Thyroid gland (tissue), 4 donors: Measurements from ENCODE around the gene PCDHGA9. TPM values are rescaled to one million over a fixed set of nuclear protein-coding genes. Genes with fewer than 3 reads are reported as not detected.

Experiments used
- DNase-seq, 2 donors: peaks; one replicate each; pipeline ENCODE4 v3.0.0-alpha.2; 2019
- H3K27ac ChIP-seq, 3 donors: fragments of 200-600 bp; sonication (generic); 1 replicate in 2 of 3; 2 replicates in 1 of 3; pipeline ENCODE4 v1.5.1; 2016 to 2019; ENCODE audit warnings: mild to moderate bottlenecking in 1 of 3, moderate library complexity in 1 of 3
- H3K27me3 ChIP-seq: fragments of 200-600 bp; sonication (generic); one replicate; pipeline ENCODE4 v1.5.1; 2019
- H3K36me3 ChIP-seq, 2 donors: fragments of 200-600 bp; sonication (generic); one replicate each; pipeline ENCODE4 v1.5.1; 2016 to 2019
- H3K4me1 ChIP-seq, 2 donors: fragments of 200-600 bp; sonication (generic); one replicate each; pipeline ENCODE4 v1.5.1; 2017 to 2019
- H3K4me3 ChIP-seq, 3 donors: fragments of 200-600 bp; sonication (generic); replicated peaks in 1 of 3; 1 replicate in 2 of 3; 2 replicates in 1 of 3; pipeline ENCODE4 v1.5.1; 2016; ENCODE audit warnings: mild to moderate bottlenecking in 1 of 3
- H3K9me3 ChIP-seq: fragments of 200-600 bp; sonication (generic); one replicate; pipeline ENCODE4 v1.5.1; 2017
- CTCF ChIP-seq, 6 experiments: fragments of 200-600 bp in 3 of 6; fragments of 450-650 bp in 3 of 6; sonication (generic) in 3 of 6; IDR thresholded peaks; one replicate each; pipeline ENCODE4 v1.5.1; 2016 to 2019; ENCODE audit warnings: antibody characterized with exemption in 6 of 6, mild to moderate bottlenecking in 2 of 6, inconsistent platforms in 1 of 6, moderate library complexity in 1 of 6
- POLR2A ChIP-seq, 2 donors: fragments of 450-650 bp; IDR thresholded peaks; one replicate each; pipeline ENCODE4 v1.6.1; 2017; ENCODE audit warnings: antibody characterized with exemption in 2 of 2, mild to moderate bottlenecking in 2 of 2, moderate library complexity in 1 of 2
- WGBS, 2 donors: methylation state at CpG; one replicate each; pipeline ENCODE4 v1.1.5; 2017; 5-methylcytosine and 5-hydroxymethylcytosine counted together
- intact Hi-C: fragments of 100-400 bp; cut with DNase I; formaldehyde crosslinking; loops from one replicate; pipeline ENCODE4 v1.15.1; 2023
- total RNA-seq, 4 donors: library from RNA; depleted of rRNA; stranded (reverse); fragments of >200 nt; gene quantifications; one replicate each; pipeline ENCODE4 v1.2.3, GENCODE V29; 2016

Gene PCDHGA9
- total RNA-seq, 4 donors from 2014 or later: 9.7 to 12.1 (median 11.0) TPM

- no peaks in the 10 kb centered on the region for H3K9me3 ChIP-seq
- TF ChIP-seq POLR2A (IDR thresholded peaks at IDR 0.05) (no peak), CTCF (IDR thresholded peaks at IDR 0.05) (no peak)
- DNase-seq: no peak
- no peaks in the 10 kb centered on the region for H3K27me3 ChIP-seq
- H3K27ac ChIP-seq: no peak overlapping the region
- intact Hi-C loops: loop anchor here (5.0 kb wide), 1 partner anchor 138 kb away; no protein-coding TSS in a partner anchor
- no peaks in the 10 kb centered on the region for H3K36me3 ChIP-seq
- no peak overlapping the region for H3K4me3 ChIP-seq
- H3K4me1 ChIP-seq: no peaks in the 10 kb centered on the region
- 28 to 35% methylated on average over 17 to 26 of the region's 74 CpGs for WGBS, 2 donors
These were observed 16.7 kb downstream of the PCDHGA9 start for GRCh38 chr5:141419074-141419880.

DNA sequence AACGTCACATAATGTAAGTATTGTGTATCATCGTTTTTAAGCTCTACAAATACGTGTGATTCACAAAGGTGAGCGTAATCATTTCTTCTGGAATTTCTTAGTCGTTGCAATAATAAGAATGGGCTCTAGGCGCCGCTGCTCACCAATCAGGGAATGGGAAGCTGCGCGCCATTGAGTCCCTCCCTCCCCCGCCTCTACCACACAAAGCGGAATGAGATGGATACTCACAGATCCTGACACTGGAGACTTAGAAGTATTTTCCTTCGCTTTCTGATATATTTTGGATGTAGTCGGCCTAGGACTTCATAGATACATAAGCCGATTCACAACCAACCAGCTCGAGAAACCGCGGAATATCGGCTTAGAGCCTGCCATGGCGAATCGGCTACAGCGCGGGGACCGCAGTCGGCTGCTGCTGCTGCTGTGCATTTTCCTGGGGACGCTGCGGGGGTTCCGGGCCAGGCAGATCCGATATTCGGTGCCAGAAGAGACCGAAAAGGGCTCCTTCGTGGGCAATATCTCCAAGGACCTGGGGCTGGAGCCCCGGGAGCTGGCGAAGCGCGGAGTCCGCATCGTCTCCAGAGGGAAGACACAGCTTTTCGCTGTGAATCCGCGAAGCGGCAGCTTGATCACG is 18.4 kb downstream of the PCDHGA9 start, which contains the start of gene PCDHGA11:
Gene PCDHGA11 (plus strand): TSS at position 197 of the 634 bp plus-strand sequence. CDS start 177 bp downstream, at position 374.
- TF ChIP-seq CTCF (IDR thresholded peaks at IDR 0.05) (peak in 5 of 6 experiments; percentile 8 to 57 (median 43)), POLR2A (IDR thresholded peaks at IDR 0.05) (no peak)
- no peaks in the 10 kb centered on the region for H3K9me3 ChIP-seq
- H3K27me3 ChIP-seq: no peaks in the 10 kb centered on the region
- H3K36me3 ChIP-seq: no peaks in the 10 kb centered on the region
- DNase-seq: peak; percentile 47 to 53
- intact Hi-C loops: no loop called here
- WGBS, 2 donors: 7 to 12% methylated on average over 29 to 42 of the region's 42 CpGs
- no peak within 1 kb of the TSS for H3K27ac ChIP-seq
- peak within 1 kb of the TSS in 1 of 3 donors; percentile 13 for H3K4me3 ChIP-seq
- H3K4me1 ChIP-seq: no peaks in the 10 kb centered on the region

- intact Hi-C loops: no loop called here
- Histone ChIP-seq H3K27ac (no peak overlapping the region), H3K9me3 (no peaks in the 10 kb centered on the region), H3K4me1 (no peaks in the 10 kb centered on the region), H3K4me3 (peak overlapping the region in 1 of 3 donors; percentile 13), H3K27me3 (no peaks in the 10 kb centered on the region), H3K36me3 (no peaks in the 10 kb centered on the region)
- no peak for DNase-seq
- WGBS, 2 donors: 14 to 17% methylated on average over 13 of the region's 13 CpGs
- TF ChIP-seq CTCF (IDR thresholded peaks at IDR 0.05): no peak
- TF ChIP-seq POLR2A (IDR thresholded peaks at IDR 0.05): no peak
These were observed 18.9 kb downstream of the PCDHGA9 start for GRCh38 chr5:141421489-141421855.

DNA sequence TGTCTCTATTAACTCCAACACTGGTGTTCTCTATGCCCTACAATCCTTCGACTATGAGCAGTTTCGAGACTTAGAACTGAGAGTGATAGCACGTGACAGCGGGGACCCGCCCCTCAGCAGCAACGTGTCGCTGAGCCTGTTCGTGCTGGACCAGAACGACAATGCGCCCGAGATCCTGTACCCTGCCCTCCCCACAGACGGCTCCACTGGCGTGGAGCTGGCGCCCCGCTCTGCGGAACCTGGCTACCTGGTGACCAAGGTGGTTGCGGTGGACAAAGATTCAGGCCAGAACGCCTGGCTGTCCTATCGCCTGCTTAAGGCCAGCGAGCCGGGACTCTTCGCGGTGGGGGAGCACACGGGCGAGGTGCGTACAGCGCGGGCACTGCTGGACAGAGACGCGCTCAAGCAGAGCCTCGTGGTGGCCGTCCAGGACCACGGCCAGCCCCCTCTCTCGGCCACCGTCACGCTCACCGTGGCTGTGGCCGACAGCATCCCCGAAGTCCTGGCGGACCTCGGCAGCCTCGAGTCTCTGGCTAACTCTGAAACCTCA is 20.2 kb downstream of the PCDHGA9 start:
- WGBS, 2 donors: 18 to 23% methylated on average over 22 to 38 of the region's 42 CpGs
- no peaks in the 10 kb centered on the region for H3K27me3 ChIP-seq
- no peak for TF ChIP-seq POLR2A (IDR thresholded peaks at IDR 0.05)
- no peak for TF ChIP-seq CTCF (IDR thresholded peaks at IDR 0.05)
- no peaks in the 10 kb centered on the region for H3K9me3 ChIP-seq
- H3K27ac ChIP-seq: no peak overlapping the region
- H3K4me3 ChIP-seq: no peak overlapping the region
- H3K4me1 ChIP-seq: no peaks in the 10 kb centered on the region
- no peaks in the 10 kb centered on the region for H3K36me3 ChIP-seq
- intact Hi-C loops: no loop called here
- DNase-seq: no peak
